ENCODE data around the gene PHF20.
"Not testable (repeated sequence)": the region's sequence is repeated elsewhere in the genome, so short reads cannot be mapped to it uniquely, and the experiment has no call there.

The PHF20 gene

GRCh38 chr20:35985806-35986205, 214.0 kb downstream of the PHF20 start:
- peak; percentile 16 for DNase-seq

GRCh38 chr20:35988910-35989463, 217.2 kb downstream of the PHF20 start:
- no peak for DNase-seq

GRCh38 chr20:35991142-35991771, 219.4 kb downstream of the PHF20 start:
- no peak for DNase-seq

GRCh38 chr20:35992713-35993335, 221.0 kb downstream of the PHF20 start:
- DNase-seq, result peak; percentile 43

GRCh38 chr20:35994994-35995453, 223.2 kb downstream of the PHF20 start:
- DNase-seq, result peak; percentile 66

- DNase-seq, result not testable (repeated sequence)
These were observed 224.7 kb downstream of the PHF20 start for GRCh38 chr20:35996492-35996891.

All from NCI-H774 (cell line).